Esophagus muscularis mucosa (tissue), 4 donors: ENCODE results near the gene AJUBA. TPM values are rescaled to one million over a fixed set of nuclear protein-coding genes. Genes with fewer than 3 reads are reported as not detected.

ENCODE experiments used
- DNase-seq: peaks from one replicate; pipeline ENCODE4 v3.0.0-alpha.2; 2017; ENCODE audit errors: extremely low spot score
- H3K27ac ChIP-seq, 4 donors: fragments of 200-600 bp; sonication (generic); replicated peaks in 1 of 4; 1 replicate in 3 of 4; 2 replicates in 1 of 4; pipeline ENCODE4 v1.5.1; 2016 to 2019; ENCODE audit warnings: mild to moderate bottlenecking in 1 of 4
- H3K27me3 ChIP-seq, 4 donors: fragments of 200-600 bp; sonication (generic); one replicate each; pipeline versions ENCODE4 v1.5.1 to v1.6.0; 2016 to 2019
- H3K36me3 ChIP-seq, 4 donors: fragments of 200-600 bp; sonication (generic); one replicate each; pipeline ENCODE4 v1.5.1; 2016 to 2019
- H3K4me1 ChIP-seq, 4 donors: fragments of 200-600 bp; sonication (generic); one replicate each; pipeline ENCODE4 v1.5.1; 2016 to 2019
- H3K4me3 ChIP-seq, 4 donors: fragments of 200-600 bp; sonication (generic); 1 replicate in 2 of 4; 2 replicates in 2 of 4; pipeline ENCODE4 v1.5.1; 2016 to 2019; ENCODE audit warnings: mild to moderate bottlenecking in 4 of 4, moderate library complexity in 1 of 4
- H3K9me3 ChIP-seq, 4 donors: fragments of 200-600 bp; sonication (generic); 1 replicate in 3 of 4; 2 replicates in 1 of 4; pipeline ENCODE4 v1.5.1; 2016 to 2019
- CTCF ChIP-seq, 3 experiments: fragments of 200-600 bp in 2 of 3; fragments of 450-650 bp in 1 of 3; sonication (generic) in 2 of 3; IDR thresholded peaks; one replicate each; pipeline ENCODE4 v1.5.1; 2017 to 2019; ENCODE audit warnings: antibody characterized with exemption in 3 of 3, mild to moderate bottlenecking in 2 of 3, moderate library complexity in 1 of 3
- EP300 ChIP-seq: sonication (generic); formaldehyde crosslinking; IDR thresholded peaks from one replicate; pipeline ENCODE4 v1.6.1; 2017; ENCODE audit warnings: antibody characterized with exemption
- POLR2A ChIP-seq: fragments of 450-650 bp; IDR thresholded peaks from one replicate; pipeline ENCODE4 v1.6.1; 2017; ENCODE audit warnings: antibody characterized with exemption, moderate library complexity, mild to moderate bottlenecking, low read depth
- POLR2AphosphoS5 ChIP-seq, 2 donors: sonication (generic); formaldehyde crosslinking; IDR thresholded peaks; one replicate each; pipeline ENCODE4 v1.6.1; 2017; ENCODE audit warnings: antibody characterized with exemption in 2 of 2
- WGBS: methylation state at CpG from one replicate; pipeline ENCODE4 v1.1.5; 2018; 5-methylcytosine and 5-hydroxymethylcytosine counted together
- intact Hi-C: fragments of 100-400 bp; cut with DNase I; formaldehyde crosslinking; loops from one replicate; pipeline ENCODE4 v1.15.1; 2023
- total RNA-seq, 4 donors: library from RNA; depleted of rRNA; stranded (reverse); fragments of >200 nt; gene quantifications; one replicate each; pipeline versions ENCODE4 v1.1.0 to v1.2.1, GENCODE V29; 2016

The AJUBA gene
- 10 to 100 TPM in 3 of 4 donors, 1 to 10 TPM in 1; 7.0 to 32.5 (median 17.9) TPM for total RNA-seq

GRCh38 chr14:22982477-22983245 lies at the start of gene AJUBA:
TSS of gene AJUBA (minus strand) at chr14:22982551. CDS start at chr14:22982266, 285 bp downstream.
- WGBS = under 1% methylated on average over 24 of the region's 48 CpGs
- intact Hi-C loops = loop anchor here (5.0 to 10.0 kb wide), 2 partner anchors 50 to 108 kb away; partner anchors contain the start of gene LRP10
- peak; percentile 95 for DNase-seq
- peaks cover 0 to 18% (median 0%) of the 10 kb centered on the region in 4 donors for H3K27me3 ChIP-seq
- H3K4me1 ChIP-seq = peaks cover 37 to 59% (median 54%) of the 10 kb centered on the region in 4 donors
- H3K9me3 ChIP-seq = no peaks in the 10 kb centered on the region
- H3K36me3 ChIP-seq = peaks cover 0 to 6% (median 3%) of the 10 kb centered on the region in 4 donors
- peak within 1 kb of the TSS; percentile 74 to 87 (median 74) for H3K4me3 ChIP-seq
- TF ChIP-seq POLR2A = no peak
- TF ChIP-seq POLR2AphosphoS5 (IDR thresholded peaks at IDR 0.05) = peak; percentile 54 to 82
- H3K27ac ChIP-seq = peak within 1 kb of the TSS; percentile 75 to 89 (median 83)

GRCh38 chr14:23030936-23031335 lies 48.6 kb upstream of the AJUBA start:
- Histone ChIP-seq H3K9me3 (no peaks in the 10 kb centered on the region), H3K27me3 (no peaks in the 10 kb centered on the region), H3K36me3 (peaks cover 18 to 75% (median 64%) of the 10 kb centered on the region in 4 donors), H3K27ac (no peak overlapping the region), H3K4me3 (no peak overlapping the region), H3K4me1 (peaks cover 17 to 49% (median 32%) of the 10 kb centered on the region in 4 donors)
- DNase-seq = no peak
- intact Hi-C loops = no loop called here
- TF ChIP-seq EP300 (no peak), POLR2A (no peak)
- WGBS = 92% methylated on average over 4 of the region's 4 CpGs

- no peak overlapping the region for H3K4me3 ChIP-seq
- no peak for DNase-seq
- intact Hi-C loops = no loop called here
- H3K27me3 ChIP-seq = no peaks in the 10 kb centered on the region
- no peaks in the 10 kb centered on the region for H3K9me3 ChIP-seq
- TF ChIP-seq EP300 (no peak), CTCF (IDR thresholded peaks at IDR 0.05) (no peak), POLR2AphosphoS5 (IDR thresholded peaks at IDR 0.05) (no peak), POLR2A (no peak)
- 62% methylated on average over 2 of the region's 2 CpGs for WGBS
- no peak overlapping the region for H3K27ac ChIP-seq
- peaks cover 26 to 90% (median 83%) of the 10 kb centered on the region in 4 donors for H3K36me3 ChIP-seq
- peaks cover 8 to 40% (median 25%) of the 10 kb centered on the region in 4 donors for H3K4me1 ChIP-seq
Observed at GRCh38 chr14:23028799-23029198, 46.4 kb upstream of the AJUBA start.

- Histone ChIP-seq H3K27ac (no peak overlapping the region), H3K9me3 (no peaks in the 10 kb centered on the region), H3K36me3 (peaks cover 11 to 59% (median 51%) of the 10 kb centered on the region in 4 donors), H3K4me1 (peaks cover 0 to 22% (median 11%) of the 10 kb centered on the region in 4 donors), H3K27me3 (no peaks in the 10 kb centered on the region), H3K4me3 (no peak overlapping the region)
- WGBS = 55% methylated on average over 4 of the region's 4 CpGs
- TF ChIP-seq EP300 = no peak
- TF ChIP-seq CTCF (IDR thresholded peaks at IDR 0.05) = no peak
- no peak for TF ChIP-seq POLR2A
- TF ChIP-seq POLR2AphosphoS5 (IDR thresholded peaks at IDR 0.05) = no peak
- intact Hi-C loops = no loop called here
- DNase-seq = no peak
Observed at GRCh38 chr14:23025151-23025814, 42.9 kb upstream of the AJUBA start.

GRCh38 chr14:23024612-23025075 lies 42.3 kb upstream of the AJUBA start:
- intact Hi-C loops = no loop called here
- no peaks in the 10 kb centered on the region for H3K27me3 ChIP-seq
- H3K36me3 ChIP-seq = peaks cover 11 to 52% (median 45%) of the 10 kb centered on the region in 4 donors
- H3K27ac ChIP-seq = no peak overlapping the region
- H3K9me3 ChIP-seq = no peaks in the 10 kb centered on the region
- no peak overlapping the region for H3K4me3 ChIP-seq
- H3K4me1 ChIP-seq = peaks cover 0 to 22% (median 11%) of the 10 kb centered on the region in 4 donors
- no peak for DNase-seq
- no peak for TF ChIP-seq CTCF (IDR thresholded peaks at IDR 0.05)
- TF ChIP-seq POLR2AphosphoS5 (IDR thresholded peaks at IDR 0.05) = no peak
- TF ChIP-seq POLR2A = no peak
- TF ChIP-seq EP300 = no peak
- WGBS = 64% methylated on average over 7 of the region's 7 CpGs
